A673 (cell line): ENCODE data around the gene MLLT11.

Source experiments
- CTCF ChIP-seq: fragments of 300-800, 200-600 bp; sonication (generic); conservative IDR thresholded peaks from 2 replicates; pipeline ENCODE4 v1.5.1; 2017; ENCODE audit warnings: low read depth, mild to moderate bottlenecking, antibody characterized with exemption, low read length, moderate library complexity, mixed read lengths
- EZH2 ChIP-seq: fragments of 200-600 bp; sonication (generic); IDR thresholded peaks from 2 replicates; pipeline ENCODE4 v1.6.1; 2017; ENCODE audit warnings: borderline replicate concordance, low read depth, mild to moderate bottlenecking, mixed read lengths, antibody characterized with exemption, low read length; ENCODE audit not compliant: poor library complexity, severe bottlenecking

- TF ChIP-seq CTCF: no peak
- TF ChIP-seq EZH2: no peak
Measured at GRCh38 chr1:151085953-151086559, 25.9 kb downstream of the MLLT11 start.
